Smooth muscle cell (in vitro differentiated cells): ENCODE measurements around the gene KTN1. TPM values are rescaled to one million over a fixed set of nuclear protein-coding genes. Genes with fewer than 3 reads are reported as not detected.

Experiments used
- DNase-seq: peaks from one replicate; lab custom pipeline; 2025; ENCODE audit not compliant: unreplicated experiment; lab: John Stamatoyannopoulos, UW
- H2AFZ ChIP-seq: fragments of 200-600 bp; sonication (generic); 2 replicates; pipeline ENCODE4 v1.6.0; 2016; ENCODE audit warnings: antibody characterized with exemption, low read depth, mild to moderate bottlenecking
- H3F3A ChIP-seq: fragments of 200-600 bp; sonication (generic); 2 replicates; pipeline ENCODE4 v1.6.0; 2017; ENCODE audit warnings: antibody characterized with exemption, low read depth
- H3K27ac ChIP-seq: fragments of 200-600 bp; sonication (generic); 2 replicates; pipeline ENCODE4 v1.5.1; 2016; ENCODE audit warnings: low read depth, mild to moderate bottlenecking
- H3K27me3 ChIP-seq: fragments of 200-600 bp; sonication (generic); 2 replicates; pipeline ENCODE4 v1.6.1; 2016; ENCODE audit warnings: low read depth, mild to moderate bottlenecking
- H3K36me3 ChIP-seq: fragments of 200-600 bp; sonication (generic); 2 replicates; pipeline ENCODE4 v1.5.1; 2016; ENCODE audit warnings: low read depth
- H3K4me1 ChIP-seq: fragments of 200-600 bp; sonication (generic); 2 replicates; pipeline ENCODE4 v1.5.1; 2016; ENCODE audit warnings: low read depth
- H3K4me2 ChIP-seq: fragments of 200-600 bp; sonication (generic); 2 replicates; pipeline ENCODE4 v1.6.0; 2016; ENCODE audit warnings: mild to moderate bottlenecking
- H3K4me3 ChIP-seq: fragments of 200-600 bp; sonication (generic); 2 replicates; pipeline ENCODE4 v1.5.1; 2016; ENCODE audit warnings: mild to moderate bottlenecking
- H3K79me2 ChIP-seq: fragments of 200-600 bp; sonication (generic); 2 replicates; pipeline ENCODE4 v1.6.0; 2016; ENCODE audit warnings: low read depth, mild to moderate bottlenecking
- H3K9ac ChIP-seq: fragments of 200-600 bp; sonication (generic); 2 replicates; pipeline ENCODE4 v1.6.0; 2016; ENCODE audit warnings: low read depth
- H3K9me3 ChIP-seq: fragments of 200-600 bp; sonication (generic); replicated peaks from 2 replicates; pipeline ENCODE4 v1.5.1; 2016; ENCODE audit warnings: low read depth
- H4K20me1 ChIP-seq: fragments of 200-600 bp; sonication (generic); 2 replicates; pipeline ENCODE4 v1.6.0; 2016; ENCODE audit warnings: low read depth
- WGBS: methylation state at CpG from one replicate; pipeline ENCODE4 v1.1.7; 2016; ENCODE audit warnings: low lambda C conversion rate; 5-methylcytosine and 5-hydroxymethylcytosine counted together
- polyA plus RNA-seq: library from polyadenylated mRNA; unstranded; fragments of >200 nt; fragmentation: Nextera tagmentation; extraction: Ambion mirVana; gene quantifications from 2 replicates; pipeline ENCODE4 v1.2.1, GENCODE V29; 2016
- total RNA-seq: library from RNA; depleted of rRNA; stranded (reverse); fragments of >200 nt; gene quantifications from 2 replicates; pipeline ENCODE4 v1.2.3, GENCODE V29; 2014
- TF ChIP-seq, protein P1 (sequence below): fragments of 200-600 bp; sonication (generic); IDR thresholded peaks from 2 replicates; pipeline ENCODE4 v1.5.1; 2017; ENCODE audit warnings: borderline replicate concordance, mild to moderate bottlenecking, antibody characterized with exemption; ENCODE audit not compliant: insufficient read depth, poor library complexity, severe bottlenecking

Gene KTN1
- total and polyA plus RNA-seq, 2 experiments from 2014 or later: 84.8 to 119 TPM

DNA sequence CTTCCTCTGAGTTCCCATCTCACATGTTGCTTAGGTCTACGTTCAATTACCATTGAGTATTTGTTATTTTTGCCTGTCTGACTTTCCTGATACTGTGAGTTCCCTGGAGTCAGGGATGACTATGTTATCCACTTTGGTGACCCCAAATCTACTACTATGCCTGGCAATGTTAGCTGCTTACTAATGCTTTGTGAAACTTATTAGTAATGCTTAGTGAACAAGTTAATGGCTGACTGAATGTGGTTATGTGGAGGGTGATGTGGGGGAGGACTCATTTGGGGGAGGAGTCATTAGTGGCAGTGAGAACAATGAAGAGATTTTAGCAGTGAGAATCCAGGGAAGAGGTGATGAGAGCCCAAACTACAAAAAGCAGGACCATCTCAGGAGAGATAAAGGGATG lies 121.6 kb downstream of the KTN1 start:
- WGBS: 93% methylated on average over 1 of the region's 1 CpG
- TF ChIP-seq, protein P1, sequence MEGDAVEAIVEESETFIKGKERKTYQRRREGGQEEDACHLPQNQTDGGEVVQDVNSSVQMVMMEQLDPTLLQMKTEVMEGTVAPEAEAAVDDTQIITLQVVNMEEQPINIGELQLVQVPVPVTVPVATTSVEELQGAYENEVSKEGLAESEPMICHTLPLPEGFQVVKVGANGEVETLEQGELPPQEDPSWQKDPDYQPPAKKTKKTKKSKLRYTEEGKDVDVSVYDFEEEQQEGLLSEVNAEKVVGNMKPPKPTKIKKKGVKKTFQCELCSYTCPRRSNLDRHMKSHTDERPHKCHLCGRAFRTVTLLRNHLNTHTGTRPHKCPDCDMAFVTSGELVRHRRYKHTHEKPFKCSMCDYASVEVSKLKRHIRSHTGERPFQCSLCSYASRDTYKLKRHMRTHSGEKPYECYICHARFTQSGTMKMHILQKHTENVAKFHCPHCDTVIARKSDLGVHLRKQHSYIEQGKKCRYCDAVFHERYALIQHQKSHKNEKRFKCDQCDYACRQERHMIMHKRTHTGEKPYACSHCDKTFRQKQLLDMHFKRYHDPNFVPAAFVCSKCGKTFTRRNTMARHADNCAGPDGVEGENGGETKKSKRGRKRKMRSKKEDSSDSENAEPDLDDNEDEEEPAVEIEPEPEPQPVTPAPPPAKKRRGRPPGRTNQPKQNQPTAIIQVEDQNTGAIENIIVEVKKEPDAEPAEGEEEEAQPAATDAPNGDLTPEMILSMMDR: no peak
- Histone ChIP-seq H3F3A (no peaks in the 10 kb centered on the region), H3K4me3 (no peak overlapping the region), H3K4me2 (no peak overlapping the region), H3K27me3 (no peaks in the 10 kb centered on the region), H3K9ac (no peak overlapping the region), H3K4me1 (no peaks in the 10 kb centered on the region), H4K20me1 (no peaks in the 10 kb centered on the region), H2AFZ (no peak overlapping the region), H3K9me3 (no peaks in the 10 kb centered on the region), H3K36me3 (no peaks in the 10 kb centered on the region), H3K27ac (no peak overlapping the region), H3K79me2 (no peaks in the 10 kb centered on the region)
- no peak for DNase-seq

DNA sequence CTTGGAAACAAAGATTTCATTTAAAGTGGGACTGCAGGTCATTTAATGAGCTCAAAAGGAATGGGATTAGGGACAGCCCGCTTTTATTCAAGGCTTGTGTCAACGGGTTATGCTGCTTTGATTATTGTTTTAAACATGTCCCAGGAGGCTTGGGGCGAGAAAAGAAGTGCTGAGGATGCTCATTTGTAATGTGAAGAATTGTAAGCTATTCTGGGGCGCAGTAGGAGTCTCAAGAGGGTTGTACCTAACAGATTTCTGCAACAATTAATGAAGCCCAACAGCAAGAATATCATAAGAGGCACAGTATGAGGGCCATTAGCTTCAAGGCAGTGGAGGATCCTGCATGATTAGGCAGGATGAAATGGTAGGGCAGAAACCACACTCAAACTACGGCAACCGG lies 122.5 kb downstream of the KTN1 start:
- no peaks in the 10 kb centered on the region for H3K9me3 ChIP-seq
- DNase-seq: no peak
- no peaks in the 10 kb centered on the region for H3K36me3 ChIP-seq
- H3K4me1 ChIP-seq: no peaks in the 10 kb centered on the region
- no peaks in the 10 kb centered on the region for H4K20me1 ChIP-seq
- H3K4me3 ChIP-seq: no peak overlapping the region
- 95% methylated on average over 6 of the region's 6 CpGs for WGBS
- H3F3A ChIP-seq: no peaks in the 10 kb centered on the region
- no peaks in the 10 kb centered on the region for H3K79me2 ChIP-seq
- H3K27ac ChIP-seq: no peak overlapping the region
- no peaks in the 10 kb centered on the region for H3K27me3 ChIP-seq
- H2AFZ ChIP-seq: no peak overlapping the region
- TF ChIP-seq, protein P1: no peak
- H3K4me2 ChIP-seq: no peak overlapping the region
- no peak overlapping the region for H3K9ac ChIP-seq

DNA sequence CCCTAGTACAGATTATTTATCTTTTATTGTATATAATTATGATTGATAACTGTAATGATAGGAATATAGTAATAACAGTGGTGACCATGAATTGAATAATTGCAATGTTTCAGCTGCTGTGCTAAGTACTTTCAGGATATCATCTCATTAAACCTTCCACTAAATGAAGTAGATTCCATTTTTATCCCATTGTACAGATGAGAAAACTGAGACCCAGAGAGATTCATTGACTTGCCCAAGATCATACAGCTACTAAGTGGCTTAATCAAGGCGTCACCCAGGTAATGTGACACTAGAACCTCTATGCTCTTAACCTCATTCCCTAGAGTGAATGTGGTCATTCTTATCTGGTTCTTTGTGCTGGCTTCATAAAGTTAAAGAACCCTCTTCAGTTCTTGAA lies 124.6 kb downstream of the KTN1 start:
- H3K9me3 ChIP-seq: no peaks in the 10 kb centered on the region
- H3K36me3 ChIP-seq: no peaks in the 10 kb centered on the region
- H2AFZ ChIP-seq: no peak overlapping the region
- WGBS: 92% methylated on average over 1 of the region's 1 CpG
- H3K4me1 ChIP-seq: no peaks in the 10 kb centered on the region
- TF ChIP-seq, protein P1: no peak
- H3K9ac ChIP-seq: no peak overlapping the region
- H3K79me2 ChIP-seq: no peaks in the 10 kb centered on the region
- H3F3A ChIP-seq: no peaks in the 10 kb centered on the region
- H3K27me3 ChIP-seq: no peaks in the 10 kb centered on the region
- no peak overlapping the region for H3K27ac ChIP-seq
- H3K4me2 ChIP-seq: no peak overlapping the region
- H4K20me1 ChIP-seq: no peaks in the 10 kb centered on the region
- DNase-seq: no peak
- no peak overlapping the region for H3K4me3 ChIP-seq

DNA sequence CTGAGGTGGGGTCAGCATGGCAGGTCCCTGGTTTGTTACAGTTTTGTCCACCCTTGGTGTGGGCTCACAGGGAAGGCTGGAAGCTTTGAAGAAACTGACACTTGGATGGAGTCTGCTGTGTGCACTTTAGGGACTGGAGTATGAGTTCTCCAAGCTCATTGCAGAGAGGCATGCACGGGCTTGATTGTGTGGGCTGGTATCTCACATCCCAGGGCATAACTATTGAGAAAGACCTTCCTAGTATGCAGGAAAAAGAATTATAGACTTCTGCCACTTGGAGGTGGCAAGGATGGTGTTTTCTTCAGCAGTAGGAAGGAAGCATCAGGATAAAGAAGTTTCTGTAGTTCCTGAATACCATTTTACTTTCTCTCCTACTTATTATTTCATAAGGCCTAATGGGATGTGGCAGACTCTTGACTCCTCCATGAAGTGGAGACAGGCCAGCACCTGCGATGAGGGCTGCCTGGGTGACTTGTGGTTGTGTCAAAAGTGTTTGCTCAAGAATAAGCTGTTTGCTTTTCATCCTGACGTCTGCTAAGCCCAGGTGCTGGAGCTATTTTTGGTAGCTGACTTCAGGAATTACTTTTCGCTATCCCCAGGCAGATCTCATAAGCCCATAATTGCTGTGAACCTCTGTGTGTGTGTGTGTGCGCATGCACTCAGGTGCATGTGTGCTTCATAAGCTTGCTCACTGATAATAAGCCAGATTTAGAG lies 125.8 kb downstream of the KTN1 start:
- Histone ChIP-seq H3K79me2 (no peaks in the 10 kb centered on the region), H3K27ac (peak overlapping the region; percentile 47), H3K4me2 (no peak overlapping the region), H3K9me3 (no peaks in the 10 kb centered on the region), H3K36me3 (no peaks in the 10 kb centered on the region), H3F3A (no peaks in the 10 kb centered on the region), H2AFZ (no peak overlapping the region), H3K9ac (no peak overlapping the region), H3K4me1 (no peaks in the 10 kb centered on the region), H4K20me1 (no peaks in the 10 kb centered on the region), H3K4me3 (no peak overlapping the region), H3K27me3 (no peaks in the 10 kb centered on the region)
- no peak for DNase-seq
- TF ChIP-seq, protein P1: no peak
- 69% methylated on average over 5 of the region's 5 CpGs for WGBS
